Transverse colon (tissue), 4 donors: ENCODE results near the gene C2orf49. TPM values are rescaled to one million over a fixed set of nuclear protein-coding genes. Genes with fewer than 3 reads are reported as not detected.

Source experiments
- DNase-seq: peaks from one replicate; pipeline ENCODE4 v3.0.0-alpha.2; 2019
- H3K27ac ChIP-seq, 4 donors: fragments of 200-600 bp; sonication (generic); 2 replicates each; pipeline ENCODE4 v1.5.1; 2016 to 2018; ENCODE audit warnings: inconsistent platforms in 4 of 4
- H3K27me3 ChIP-seq: fragments of 200-600 bp; sonication (generic); 2 replicates; pipeline ENCODE4 v1.5.1; 2017; ENCODE audit warnings: inconsistent platforms
- H3K36me3 ChIP-seq, 4 donors: fragments of 200-600 bp; sonication (generic); 2 replicates each; pipeline ENCODE4 v1.5.1; 2017 to 2019; ENCODE audit warnings: inconsistent platforms in 4 of 4
- H3K4me1 ChIP-seq, 4 donors: fragments of 200-600 bp; sonication (generic); 2 replicates each; pipeline ENCODE4 v1.5.1; 2017 to 2020; ENCODE audit warnings: inconsistent platforms in 4 of 4
- H3K4me3 ChIP-seq, 4 donors: fragments of 200-600 bp; sonication (generic); 1 replicate in 1 of 4; 2 replicates in 3 of 4; pipeline versions ENCODE4 v1.5.1 to v1.6.1; 2017 to 2019; ENCODE audit warnings: inconsistent platforms in 4 of 4
- H3K9me3 ChIP-seq, 2 donors: fragments of 200-600 bp; sonication (generic); 2 replicates each; pipeline ENCODE4 v1.5.1; 2017 to 2019; ENCODE audit warnings: inconsistent platforms in 2 of 2
- CTCF ChIP-seq, 5 experiments: fragments of 200-600 bp in 3 of 5; fragments of 450-650 bp in 2 of 5; sonication (generic) in 3 of 5; IDR thresholded peaks; 1 replicate in 2 of 5; 2 replicates in 3 of 5; pipeline ENCODE4 v1.5.1; 2016 to 2017; ENCODE audit warnings: antibody characterized with exemption in 5 of 5, inconsistent platforms in 3 of 5, mild to moderate bottlenecking in 2 of 5, moderate library complexity in 1 of 5
- EP300 ChIP-seq: sonication (generic); formaldehyde crosslinking; IDR thresholded peaks from one replicate; pipeline ENCODE4 v1.6.1; 2017; ENCODE audit warnings: antibody characterized with exemption, low read depth
- POLR2A ChIP-seq: fragments of 450-650 bp; IDR thresholded peaks from one replicate; pipeline ENCODE4 v1.6.1; 2016; ENCODE audit warnings: antibody characterized with exemption, mild to moderate bottlenecking, moderate library complexity
- POLR2AphosphoS5 ChIP-seq, 3 donors: sonication (generic); formaldehyde crosslinking; IDR thresholded peaks; one replicate each; pipeline ENCODE4 v1.6.1; 2016; ENCODE audit warnings: antibody characterized with exemption in 3 of 3
- WGBS, 2 donors: methylation state at CpG; one replicate each; pipeline ENCODE4 v1.1.5; 2018; ENCODE audit warnings: low coverage in 1 of 2; 5-methylcytosine and 5-hydroxymethylcytosine counted together
- in situ Hi-C, 4 donors: fragments of 200-750 bp; cut with MboI; loops; one replicate each; pipeline versions ENCODE4 v1.15.0 to v1.15.1; 2017; ENCODE audit warnings: low sequenced_read_pairs in 3 of 4, low pct_ligation_motif_present in 1 of 4, low pct_unique_long_range_greater_than_20kb in 1 of 4
- intact Hi-C: fragments of 100-400 bp; cut with DNase I; formaldehyde crosslinking; loops from one replicate; pipeline ENCODE4 v1.15.1; 2023; ENCODE audit warnings: low total_unique reads
- total RNA-seq, 4 donors: library from RNA; depleted of rRNA; stranded (reverse); fragments of >200 nt; gene quantifications; one replicate each; pipeline ENCODE4 v1.1.0, GENCODE V29; 2016

The C2orf49 gene
- total RNA-seq, 4 donors from 2014 or later: 1.8 to 17.6 (median 14.5) TPM

GRCh38 chr2:105297216-105297615, 40.1 kb upstream of the C2orf49 start:
- Histone ChIP-seq H3K9me3 (no peaks in the 10 kb centered on the region), H3K4me3 (no peak overlapping the region), H3K36me3 (peaks cover 0 to 23% (median 4%) of the 10 kb centered on the region in 4 donors), H3K4me1 (no peaks in the 10 kb centered on the region), H3K27me3 (no peaks in the 10 kb centered on the region), H3K27ac (no peak overlapping the region)
- WGBS, 2 donors: 69 to 91% methylated on average over 3 to 7 of the region's 7 CpGs
- no peak for DNase-seq
- in situ Hi-C loops (no loop called here), intact Hi-C loops (no loop called here)
- TF ChIP-seq POLR2A (no peak), EP300 (no peak), CTCF (IDR thresholded peaks at IDR 0.05) (no peak), POLR2AphosphoS5 (IDR thresholded peaks at IDR 0.05) (no peak)

GRCh38 chr2:105298017-105298416, 39.3 kb upstream of the C2orf49 start:
- intact Hi-C loops (no loop called here), in situ Hi-C loops (no loop called here)
- no peaks in the 10 kb centered on the region for H3K4me1 ChIP-seq
- no peak overlapping the region for H3K4me3 ChIP-seq
- no peaks in the 10 kb centered on the region for H3K9me3 ChIP-seq
- peaks cover 0 to 23% (median 4%) of the 10 kb centered on the region in 4 donors for H3K36me3 ChIP-seq
- H3K27ac ChIP-seq: no peak overlapping the region
- no peaks in the 10 kb centered on the region for H3K27me3 ChIP-seq
- WGBS, 2 donors: 81 to 86% methylated on average over 3 of the region's 3 CpGs
- no peak for DNase-seq
- TF ChIP-seq CTCF (IDR thresholded peaks at IDR 0.05): no peak
- TF ChIP-seq POLR2A: no peak
- no peak for TF ChIP-seq EP300
- no peak for TF ChIP-seq POLR2AphosphoS5 (IDR thresholded peaks at IDR 0.05)

- DNase-seq: no peak
- intact Hi-C loops (no loop called here), in situ Hi-C loops (no loop called here)
- H3K9me3 ChIP-seq: no peaks in the 10 kb centered on the region
- H3K27me3 ChIP-seq: no peaks in the 10 kb centered on the region
- 84 to 94% methylated on average over 2 to 5 of the region's 5 CpGs for WGBS, 2 donors
- no peak overlapping the region for H3K4me3 ChIP-seq
- H3K36me3 ChIP-seq: peaks cover 0 to 23% (median 0%) of the 10 kb centered on the region in 4 donors
- TF ChIP-seq CTCF (IDR thresholded peaks at IDR 0.05) (no peak), POLR2AphosphoS5 (IDR thresholded peaks at IDR 0.05) (no peak), POLR2A (no peak), EP300 (no peak)
- H3K4me1 ChIP-seq: no peaks in the 10 kb centered on the region
- no peak overlapping the region for H3K27ac ChIP-seq
Observed at GRCh38 chr2:105299290-105299689, 38.0 kb upstream of the C2orf49 start.

GRCh38 chr2:105301646-105302045, 35.7 kb upstream of the C2orf49 start:
- H3K4me1 ChIP-seq: no peaks in the 10 kb centered on the region
- in situ Hi-C loops: no loop called here
- no peak for TF ChIP-seq EP300
- TF ChIP-seq POLR2A: no peak
- TF ChIP-seq POLR2AphosphoS5 (IDR thresholded peaks at IDR 0.05): no peak
- no peak for TF ChIP-seq CTCF (IDR thresholded peaks at IDR 0.05)
- no peak overlapping the region for H3K4me3 ChIP-seq
- H3K27ac ChIP-seq: no peak overlapping the region
- H3K9me3 ChIP-seq: no peaks in the 10 kb centered on the region
- H3K36me3 ChIP-seq: peaks cover 0 to 16% (median 0%) of the 10 kb centered on the region in 4 donors
- DNase-seq: no peak
- H3K27me3 ChIP-seq: no peaks in the 10 kb centered on the region
- intact Hi-C loops: no loop called here
- WGBS, 2 donors: 73 to 81% methylated on average over 2 to 3 of the region's 3 CpGs
